SW480 (cell line): ENCODE measurements around the gene PRKACG.
A peak's percentile ranks its signal among the peaks of the same experiment; 100 is the strongest.
"Not testable (repeated sequence)": the region's sequence is repeated elsewhere in the genome, so short reads cannot be mapped to it uniquely, and the experiment has no call there.

Experiments
- DNase-seq: peaks from one replicate; pipeline ENCODE4 v3.0.0-alpha.2; 2016; ENCODE audit warnings: low spot score

PRKACG gene

GRCh38 chr9:69014013-69014412 is at the start of gene PRKACG:
Gene PRKACG (minus strand): TSS chr9:69014113. CDS start chr9:69014092, 21 bp downstream.
- DNase-seq = no peak

- no peak for DNase-seq
Observed at GRCh38 chr9:69062195-69062594, 48.3 kb upstream of the PRKACG start.

- no peak for DNase-seq
Observed at GRCh38 chr9:69060766-69061165, 46.9 kb upstream of the PRKACG start.

- DNase-seq = no peak
Observed at GRCh38 chr9:69058101-69058500, 44.2 kb upstream of the PRKACG start.

GRCh38 chr9:69056191-69056815 is 42.4 kb upstream of the PRKACG start:
- no peak for DNase-seq

DNA sequence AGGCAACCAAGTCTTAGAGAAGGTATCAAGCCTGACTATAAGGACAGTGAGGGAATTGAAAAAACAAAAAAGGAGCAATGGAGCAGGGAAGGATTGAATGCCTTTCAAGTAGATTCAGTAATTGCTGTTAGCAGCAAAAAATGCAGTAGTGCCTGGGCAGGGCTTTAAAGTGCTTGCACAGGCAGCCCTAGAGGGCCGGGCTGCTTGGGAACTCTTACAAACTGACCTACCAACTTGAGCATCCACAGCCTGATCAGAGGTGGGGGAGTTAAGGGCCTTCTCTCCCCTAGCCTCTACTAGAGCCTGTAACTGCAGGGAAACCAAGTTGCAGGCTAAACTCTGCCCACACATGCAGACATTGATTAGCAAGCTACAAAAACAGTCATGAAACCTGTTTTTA is 41.1 kb upstream of the PRKACG start:
- no peak for DNase-seq

GRCh38 chr9:69050936-69051335 is 37.0 kb upstream of the PRKACG start:
- not testable (repeated sequence) for DNase-seq

DNA sequence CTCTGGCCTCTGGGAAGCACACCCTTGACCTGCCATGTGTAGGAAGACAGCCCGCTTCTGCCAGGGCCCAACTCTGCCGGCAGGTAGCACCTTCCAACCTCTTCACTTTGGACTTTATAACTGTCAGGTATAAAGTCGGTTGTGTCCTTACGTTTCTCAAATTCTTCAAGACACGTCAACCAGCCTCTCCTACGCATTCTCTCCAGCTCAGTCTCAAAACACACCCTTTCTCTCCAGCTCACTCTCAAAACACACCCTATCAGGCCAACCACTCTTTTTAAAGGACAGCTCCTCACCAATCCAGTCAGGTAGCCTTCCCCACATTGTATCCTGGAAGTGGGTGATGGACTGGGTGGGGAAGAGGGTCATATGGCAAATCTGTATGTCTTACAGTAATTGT is 35.2 kb upstream of the PRKACG start:
- no peak for DNase-seq

- no peak for DNase-seq
Observed at GRCh38 chr9:69047371-69047770, 33.5 kb upstream of the PRKACG start.

- no peak for DNase-seq
Observed at GRCh38 chr9:69046723-69047122, 32.8 kb upstream of the PRKACG start.

GRCh38 chr9:69045821-69046220 is 31.9 kb upstream of the PRKACG start:
- no peak for DNase-seq

- DNase-seq = no peak
Observed at GRCh38 chr9:69044240-69045219, 30.6 kb upstream of the PRKACG start.

DNA sequence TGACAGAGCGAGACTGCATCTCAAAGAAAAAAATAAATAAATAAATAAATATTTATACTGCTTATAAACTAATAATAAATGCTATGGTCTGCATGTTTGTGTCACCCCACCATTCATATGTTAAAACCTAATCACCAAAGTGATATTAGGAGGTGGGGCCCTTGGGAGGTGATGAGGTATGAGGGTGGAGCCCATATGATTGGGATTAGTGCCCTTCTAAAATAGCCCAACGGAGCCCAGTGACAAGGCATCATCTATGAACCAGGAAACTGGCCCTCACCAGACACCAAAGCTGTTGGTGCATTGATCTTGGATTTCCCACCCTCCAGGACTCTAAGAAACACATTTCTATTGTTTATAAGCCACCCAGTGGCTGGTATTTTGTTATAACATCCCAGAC is 26.7 kb upstream of the PRKACG start:
- no peak for DNase-seq

GRCh38 chr9:69036799-69037198 is 22.9 kb upstream of the PRKACG start:
- DNase-seq = no peak

- no peak for DNase-seq
Observed at GRCh38 chr9:69036309-69036708, 22.4 kb upstream of the PRKACG start.

DNA sequence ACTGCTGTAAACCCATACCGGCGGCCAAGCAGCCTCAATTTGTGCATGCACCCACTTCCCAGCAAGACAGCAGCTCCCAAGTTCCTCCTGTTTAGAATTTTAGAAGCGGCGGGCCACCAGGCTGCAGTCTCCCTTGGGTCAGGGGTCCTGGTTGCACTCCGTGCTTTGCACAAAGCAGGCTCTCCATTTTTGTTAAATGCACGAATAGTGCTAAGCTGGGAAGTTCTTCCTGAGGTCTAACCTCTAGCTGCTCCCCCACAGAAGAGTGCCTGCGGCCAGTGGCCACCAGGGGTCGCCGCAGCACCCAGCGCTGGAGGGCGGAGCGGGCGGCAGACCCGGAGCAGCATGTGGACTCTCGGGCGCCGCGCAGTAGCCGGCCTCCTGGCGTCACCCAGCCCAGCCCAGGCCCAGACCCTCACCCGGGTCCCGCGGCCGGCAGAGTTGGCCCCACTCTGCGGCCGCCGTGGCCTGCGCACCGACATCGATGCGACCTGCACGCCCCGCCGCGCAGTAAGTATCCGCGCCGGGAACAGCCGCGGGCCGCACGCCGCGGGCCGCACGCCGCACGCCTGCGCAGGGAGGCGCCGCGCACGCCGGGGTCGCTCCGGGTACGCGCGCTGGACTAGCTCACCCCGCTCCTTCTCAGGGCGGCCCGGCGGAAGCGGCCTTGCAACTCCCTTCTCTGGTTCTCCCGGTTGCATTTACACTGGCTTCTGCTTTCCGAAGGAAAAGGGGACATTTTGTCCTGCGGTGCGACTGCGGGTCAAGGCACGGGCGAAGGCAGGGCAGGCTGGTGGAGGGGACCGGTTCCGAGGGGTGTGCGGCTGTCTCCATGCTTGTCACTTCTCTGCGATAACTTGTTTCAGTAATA is 21.8 kb upstream of the PRKACG start, which contains the start of gene FXN:
Gene FXN (plus strand): TSS at position 315 of the 871 bp plus-strand sequence. CDS start 31 bp downstream, at position 346.
- peak; percentile 72 for DNase-seq

DNA sequence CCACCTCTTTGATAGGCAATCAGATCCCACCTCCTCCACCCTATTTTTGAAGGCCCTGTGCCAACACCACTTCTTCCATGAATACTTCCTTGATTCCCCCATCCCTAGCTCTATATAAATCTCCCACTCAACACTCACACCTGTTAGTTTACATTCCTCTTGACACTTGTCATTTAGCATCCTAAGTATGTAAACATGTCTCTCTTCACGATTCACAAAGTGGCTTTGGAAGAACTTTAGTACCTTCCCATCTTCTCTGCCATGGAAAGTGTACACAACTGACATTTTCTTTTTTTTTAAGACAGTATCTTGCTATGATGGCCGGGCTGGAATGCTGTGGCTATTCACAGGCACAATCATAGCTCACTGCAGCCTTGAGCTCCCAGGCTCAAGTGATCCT is 20.2 kb upstream of the PRKACG start:
- no peak for DNase-seq

DNA sequence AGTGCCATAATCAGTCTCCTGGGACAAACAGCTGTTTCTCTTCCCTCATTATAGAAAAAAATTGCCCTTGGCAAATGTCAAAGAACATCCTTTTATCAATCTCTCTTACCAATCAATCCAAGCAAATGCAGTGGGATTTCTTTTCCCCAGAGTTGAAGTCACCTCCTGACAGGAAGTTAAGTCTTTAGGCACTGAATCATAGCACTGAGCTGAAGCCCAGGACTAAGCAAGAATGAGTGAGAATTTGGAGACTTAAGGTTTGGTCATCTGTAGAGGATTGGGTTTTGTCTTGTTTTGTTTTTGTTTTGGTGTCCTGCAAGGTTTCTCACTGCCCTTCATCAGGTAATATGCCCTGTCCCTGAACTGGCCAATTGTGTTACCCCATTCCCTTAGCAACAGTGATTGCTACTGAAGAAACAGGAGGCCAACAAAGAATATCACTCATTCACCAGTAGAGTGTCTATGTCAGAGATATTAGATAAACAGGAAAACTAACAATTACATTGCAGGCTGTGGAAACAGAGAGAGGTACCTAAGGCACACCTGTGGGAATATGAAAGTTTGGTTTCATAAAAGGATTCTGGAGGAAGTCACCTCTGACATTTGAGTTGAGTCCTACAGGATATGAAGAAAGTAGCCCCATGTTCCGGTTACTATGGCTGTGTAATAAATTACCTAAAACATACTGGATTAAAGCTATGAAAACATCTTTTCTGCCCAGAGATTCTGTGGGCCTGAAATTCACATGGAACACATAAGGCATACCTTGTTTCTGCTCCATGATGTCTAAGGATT is 17.1 kb upstream of the PRKACG start:
- DNase-seq = no peak

DNA sequence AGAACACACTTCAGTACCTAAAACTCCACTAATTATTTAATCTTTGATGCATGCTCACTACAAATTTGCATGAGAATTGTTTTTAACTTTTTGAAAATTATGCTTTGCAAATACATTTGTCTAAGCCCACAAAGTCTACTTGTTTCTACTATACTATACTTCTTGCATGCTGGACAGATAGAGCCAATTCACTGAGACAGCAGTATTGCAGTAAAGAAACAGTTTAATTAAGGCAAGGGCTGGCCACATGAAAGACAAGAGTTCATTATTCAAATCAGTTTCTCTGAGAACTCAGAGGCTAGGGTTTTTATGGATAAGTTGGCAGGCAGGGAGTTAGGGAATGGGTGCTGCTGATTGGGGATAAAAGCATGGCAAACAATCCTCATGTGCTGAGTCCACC is 15.6 kb upstream of the PRKACG start:
- DNase-seq = no peak

- no peak for DNase-seq
Observed at GRCh38 chr9:69028754-69029153, 14.8 kb upstream of the PRKACG start.

GRCh38 chr9:69027355-69028097 is 13.6 kb upstream of the PRKACG start:
- peak; percentile 63 for DNase-seq
